ENCODE data around the gene THSD8. TPM values are rescaled to one million over a fixed set of nuclear protein-coding genes. Genes with fewer than 3 reads are reported as not detected.

Gene THSD8
- total RNA-seq, 1 donor from 2014 or later, result not detected

- H3K27me3 ChIP-seq, result peaks cover 12% of the 10 kb centered on the region
- H3K9me3 ChIP-seq (ENCODE audit: low read depth), result no peaks in the 10 kb centered on the region
- peaks cover 49% of the 10 kb centered on the region for H3F3A ChIP-seq (ENCODE audit: low read depth)
- Mint-ChIP-seq H3K27ac (no peak overlapping the region), H3K4me3 (peak overlapping the region; percentile 94), H3K27me3 (ENCODE audit: insufficient read depth, low read depth) (peaks cover under 1% of the 10 kb centered on the region), H3K36me3 (peaks cover 7% of the 10 kb centered on the region), H3K9me3 (no peaks in the 10 kb centered on the region), H3K4me1 (peaks cover 22% of the 10 kb centered on the region)
- peaks cover 25% of the 10 kb centered on the region for H3K79me2 ChIP-seq (ENCODE audit: low read depth)
- no peak overlapping the region for H3K27ac ChIP-seq
- peak overlapping the region; percentile 95 for H3K4me2 ChIP-seq
- H2AFZ ChIP-seq (replicated peaks), result no peak overlapping the region
- no peak for TF ChIP-seq CTCF (IDR thresholded peaks at IDR 0.05)
- no peak overlapping the region for H3K4me3 ChIP-seq
- DNase-seq (ENCODE audit: low spot score), result no peak
- H3K9ac ChIP-seq, result no peak overlapping the region
- H4K20me1 ChIP-seq (ENCODE audit: low read depth), result peaks cover 22% of the 10 kb centered on the region
- no peaks in the 10 kb centered on the region for H3K36me3 ChIP-seq
- peaks cover 12% of the 10 kb centered on the region for H3K4me1 ChIP-seq
Observed at GRCh38 chr19:12799742-12800465, 2.0 kb upstream of the THSD8 start.

- H3K27ac ChIP-seq, result no peak overlapping the region
- peak overlapping the region; percentile 95 for H3K4me2 ChIP-seq
- H3K4me3 ChIP-seq, result peak overlapping the region; percentile 83
- DNase-seq (ENCODE audit: low spot score), result no peak
- H3K27me3 ChIP-seq, result peaks cover 12% of the 10 kb centered on the region
- no peaks in the 10 kb centered on the region for H3K9me3 Mint-ChIP-seq
- H3K27me3 Mint-ChIP-seq (ENCODE audit: insufficient read depth, low read depth), result peaks cover 2% of the 10 kb centered on the region
- no peak for TF ChIP-seq CTCF (IDR thresholded peaks at IDR 0.05)
- TF ChIP-seq EZH2phosphoT487 (IDR thresholded peaks at IDR 0.05), result no peak
- TF ChIP-seq EZH2 (IDR thresholded peaks at IDR 0.05), result no peak
- no peak overlapping the region for H3K27ac Mint-ChIP-seq
- H3K4me1 Mint-ChIP-seq, result peaks cover 22% of the 10 kb centered on the region
- no peaks in the 10 kb centered on the region for H3K36me3 ChIP-seq
- peaks cover 7% of the 10 kb centered on the region for H3K36me3 Mint-ChIP-seq
- H3K79me2 ChIP-seq (ENCODE audit: low read depth), result peaks cover 25% of the 10 kb centered on the region
- H3K9ac ChIP-seq, result peak overlapping the region; percentile 81
- H4K20me1 ChIP-seq (ENCODE audit: low read depth), result peaks cover 22% of the 10 kb centered on the region
- H2AFZ ChIP-seq (replicated peaks), result no peak overlapping the region
- H3F3A ChIP-seq (ENCODE audit: low read depth), result peaks cover 49% of the 10 kb centered on the region
- no peaks in the 10 kb centered on the region for H3K9me3 ChIP-seq (ENCODE audit: low read depth)
- peak overlapping the region; percentile 94 for H3K4me3 Mint-ChIP-seq
- H3K4me1 ChIP-seq, result peaks cover 12% of the 10 kb centered on the region
Observed at GRCh38 chr19:12800466-12800770, 1.5 kb upstream of the THSD8 start.

- Histone ChIP-seq H3K79me2 (ENCODE audit: low read depth) (peaks cover 25% of the 10 kb centered on the region), H4K20me1 (ENCODE audit: low read depth) (peaks cover 19% of the 10 kb centered on the region), H3K9me3 (ENCODE audit: low read depth) (no peaks in the 10 kb centered on the region), H3K4me3 (peak overlapping the region; percentile 83), H3K4me1 (peaks cover 9% of the 10 kb centered on the region), H2AFZ (replicated peaks) (peak overlapping the region; percentile 83), H3F3A (ENCODE audit: low read depth) (peaks cover 44% of the 10 kb centered on the region), H3K27me3 (peaks cover 12% of the 10 kb centered on the region), H3K27ac (no peak overlapping the region), H3K36me3 (no peaks in the 10 kb centered on the region), H3K4me2 (peak overlapping the region; percentile 95), H3K9ac (peak overlapping the region; percentile 81)
- peaks cover 21% of the 10 kb centered on the region for H3K4me1 Mint-ChIP-seq
- peaks cover 7% of the 10 kb centered on the region for H3K36me3 Mint-ChIP-seq
- H3K4me3 Mint-ChIP-seq, result peak overlapping the region; percentile 94
- TF ChIP-seq CTCF (IDR thresholded peaks at IDR 0.05) (no peak), EZH2 (IDR thresholded peaks at IDR 0.05) (no peak), EZH2phosphoT487 (IDR thresholded peaks at IDR 0.05) (no peak)
- H3K9me3 Mint-ChIP-seq, result no peaks in the 10 kb centered on the region
- peaks cover 3% of the 10 kb centered on the region for H3K27me3 Mint-ChIP-seq (ENCODE audit: insufficient read depth, low read depth)
- H3K27ac Mint-ChIP-seq, result no peak overlapping the region
- DNase-seq (ENCODE audit: low spot score), result peak; percentile 70
Observed at GRCh38 chr19:12800923-12801465, 875 bp upstream of the THSD8 start.
